BE2C (cell line): ENCODE measurements around the gene EREG.

Experiments used
- DNase-seq: peaks from one replicate; pipeline ENCODE4 v3.0.0-alpha.2; 2020
- H3K27me3 ChIP-seq: fragments of 250-450 bp; sonication (Bioruptor Pico); 2 replicates; pipeline ENCODE4 v1.5.1; 2020; ENCODE audit warnings: mild to moderate bottlenecking
- H3K36me3 ChIP-seq: fragments of 250-450 bp; sonication (Bioruptor Pico); 2 replicates; pipeline ENCODE4 v1.5.1; 2020; ENCODE audit warnings: mild to moderate bottlenecking
- H3K4me1 ChIP-seq: fragments of 250-450 bp; sonication (Bioruptor Pico); 2 replicates; pipeline ENCODE4 v1.5.1; 2020
- H3K4me3 ChIP-seq: 2 replicates; pipeline ENCODE4 v1.5.1; 2011; ENCODE audit warnings: low read depth, low read length
- H3K9me3 ChIP-seq: fragments of 250-450 bp; sonication (Bioruptor Pico); 2 replicates; pipeline ENCODE4 v1.5.1; 2020
- TF ChIP-seq, protein P1 (sequence below): IDR thresholded peaks from 2 replicates; pipeline ENCODE4 v1.5.1; 2012; ENCODE audit warnings: mild to moderate bottlenecking, low read depth, low read length

EREG gene

DNA sequence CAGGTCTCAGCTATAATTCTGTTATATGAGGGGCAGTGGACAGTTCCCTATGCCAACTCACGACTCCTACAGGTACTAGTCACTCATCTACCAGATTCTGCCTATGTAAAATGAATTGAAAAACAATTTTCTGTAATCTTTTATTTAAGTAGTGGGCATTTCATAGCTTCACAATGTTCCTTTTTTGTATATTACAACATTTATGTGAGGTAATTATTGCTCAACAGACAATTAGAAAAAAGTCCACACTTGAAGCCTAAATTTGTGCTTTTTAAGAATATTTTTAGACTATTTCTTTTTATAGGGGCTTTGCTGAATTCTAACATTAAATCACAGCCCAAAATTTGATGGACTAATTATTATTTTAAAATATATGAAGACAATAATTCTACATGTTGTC, 20.4 kb downstream of the EREG start:
- no peaks in the 10 kb centered on the region; the same call in 1 of the 2 replicates for H3K27me3 ChIP-seq
- no peak overlapping the region for H3K4me3 ChIP-seq
- no peaks in the 10 kb centered on the region for H3K36me3 ChIP-seq
- TF ChIP-seq, protein P1, sequence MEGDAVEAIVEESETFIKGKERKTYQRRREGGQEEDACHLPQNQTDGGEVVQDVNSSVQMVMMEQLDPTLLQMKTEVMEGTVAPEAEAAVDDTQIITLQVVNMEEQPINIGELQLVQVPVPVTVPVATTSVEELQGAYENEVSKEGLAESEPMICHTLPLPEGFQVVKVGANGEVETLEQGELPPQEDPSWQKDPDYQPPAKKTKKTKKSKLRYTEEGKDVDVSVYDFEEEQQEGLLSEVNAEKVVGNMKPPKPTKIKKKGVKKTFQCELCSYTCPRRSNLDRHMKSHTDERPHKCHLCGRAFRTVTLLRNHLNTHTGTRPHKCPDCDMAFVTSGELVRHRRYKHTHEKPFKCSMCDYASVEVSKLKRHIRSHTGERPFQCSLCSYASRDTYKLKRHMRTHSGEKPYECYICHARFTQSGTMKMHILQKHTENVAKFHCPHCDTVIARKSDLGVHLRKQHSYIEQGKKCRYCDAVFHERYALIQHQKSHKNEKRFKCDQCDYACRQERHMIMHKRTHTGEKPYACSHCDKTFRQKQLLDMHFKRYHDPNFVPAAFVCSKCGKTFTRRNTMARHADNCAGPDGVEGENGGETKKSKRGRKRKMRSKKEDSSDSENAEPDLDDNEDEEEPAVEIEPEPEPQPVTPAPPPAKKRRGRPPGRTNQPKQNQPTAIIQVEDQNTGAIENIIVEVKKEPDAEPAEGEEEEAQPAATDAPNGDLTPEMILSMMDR: no peak
- DNase-seq: no peak
- no peaks in the 10 kb centered on the region for H3K4me1 ChIP-seq
- H3K9me3 ChIP-seq: no peaks in the 10 kb centered on the region

DNA sequence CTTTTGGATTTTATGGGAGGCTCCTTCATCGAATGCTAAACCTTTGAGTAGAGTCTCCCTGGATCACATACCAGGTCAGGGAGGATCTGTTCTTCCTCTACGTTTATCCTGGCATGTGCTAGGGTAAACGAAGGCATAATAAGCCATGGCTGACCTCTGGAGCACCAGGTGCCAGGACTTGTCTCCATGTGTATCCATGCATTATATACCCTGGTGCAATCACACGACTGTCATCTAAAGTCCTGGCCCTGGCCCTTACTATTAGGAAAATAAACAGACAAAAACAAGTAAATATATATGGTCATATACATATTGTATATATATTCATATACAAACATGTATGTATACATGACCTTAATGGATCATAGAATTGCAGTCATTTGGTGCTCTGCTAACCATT, 21.2 kb downstream of the EREG start:
- Histone ChIP-seq H3K4me1 (no peaks in the 10 kb centered on the region), H3K4me3 (no peak overlapping the region), H3K36me3 (no peaks in the 10 kb centered on the region), H3K27me3 (no peaks in the 10 kb centered on the region; the same call in 1 of the 2 replicates), H3K9me3 (no peaks in the 10 kb centered on the region)
- DNase-seq: no peak
- TF ChIP-seq, protein P1: no peak

DNA sequence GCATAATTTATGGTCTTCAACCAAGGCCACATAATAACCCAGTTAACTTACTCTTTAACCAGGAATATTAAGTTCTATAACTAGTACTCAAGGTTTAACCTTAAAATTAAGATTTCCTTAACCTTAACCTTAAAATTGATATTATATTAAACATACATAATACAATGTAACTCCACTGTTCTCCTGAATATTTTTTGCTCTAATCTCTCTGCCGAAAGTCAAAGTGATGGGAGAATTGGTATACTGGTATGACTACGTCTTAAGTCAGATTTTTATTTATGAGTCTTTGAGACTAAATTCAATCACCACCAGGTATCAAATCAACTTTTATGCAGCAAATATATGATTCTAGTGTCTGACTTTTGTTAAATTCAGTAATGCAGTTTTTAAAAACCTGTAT, 22.8 kb downstream of the EREG start:
- no peaks in the 10 kb centered on the region for H3K36me3 ChIP-seq
- no peaks in the 10 kb centered on the region for H3K4me1 ChIP-seq
- no peaks in the 10 kb centered on the region for H3K27me3 ChIP-seq
- H3K4me3 ChIP-seq: no peak overlapping the region
- H3K9me3 ChIP-seq: no peaks in the 10 kb centered on the region
- TF ChIP-seq, protein P1: no peak
- DNase-seq: no peak

- no peaks in the 10 kb centered on the region for H3K4me1 ChIP-seq
- H3K9me3 ChIP-seq: no peaks in the 10 kb centered on the region
- DNase-seq: no peak
- H3K27me3 ChIP-seq: no peaks in the 10 kb centered on the region
- no peaks in the 10 kb centered on the region for H3K36me3 ChIP-seq
- H3K4me3 ChIP-seq: no peak overlapping the region
- TF ChIP-seq, protein P1: no peak
Observed at GRCh38 chr4:74389494-74389893, 24.5 kb downstream of the EREG start.

- TF ChIP-seq, protein P1: no peak
- no peak overlapping the region for H3K4me3 ChIP-seq
- DNase-seq: no peak
Observed at GRCh38 chr4:74390677-74391076, 25.7 kb downstream of the EREG start.

GRCh38 chr4:74391346-74391745, 26.4 kb downstream of the EREG start:
- Histone ChIP-seq H3K9me3 (no peaks in the 10 kb centered on the region), H3K4me3 (no peak overlapping the region), H3K27me3 (no peaks in the 10 kb centered on the region), H3K4me1 (no peaks in the 10 kb centered on the region), H3K36me3 (no peaks in the 10 kb centered on the region)
- TF ChIP-seq, protein P1: no peak
- no peak for DNase-seq

More at GRCh38 chr4:74390677-74391076, 25.7 kb downstream of the EREG start:
- no peaks in the 10 kb centered on the region for H3K27me3 ChIP-seq
- no peaks in the 10 kb centered on the region for H3K4me1 ChIP-seq
- H3K9me3 ChIP-seq: no peaks in the 10 kb centered on the region
- H3K36me3 ChIP-seq: no peaks in the 10 kb centered on the region
